ENCODE measurements around the gene SYN1.
"Not testable (repeated sequence)": the region's sequence is repeated elsewhere in the genome, so short reads cannot be mapped to it uniquely, and the experiment has no call there.

The SYN1 gene

GRCh38 chrX:47603125-47603524 lies 16.5 kb downstream of the SYN1 start:
- WGBS (ENCODE audit: extremely low coverage, insufficient coverage, low lambda C conversion rate), result no CpG with 5 or more reads among the region's 4 CpGs
- H2BK5ac ChIP-seq (ENCODE audit: low read length), result not testable (repeated sequence)

GRCh38 chrX:47597222-47597621 lies 22.4 kb downstream of the SYN1 start:
- H4K5ac ChIP-seq (ENCODE audit: low read length), result no peak overlapping the region
- no peak overlapping the region for H3K56ac ChIP-seq (ENCODE audit: low read length)
- H2BK5ac ChIP-seq (ENCODE audit: low read length), result no peak overlapping the region
- H3K27me3 ChIP-seq (ENCODE audit: insufficient read depth, low read length, poor library complexity), result no peaks in the 10 kb centered on the region
- H3K4me2 ChIP-seq (ENCODE audit: low read length), result no peak overlapping the region
- H2BK15ac ChIP-seq (replicated peaks; ENCODE audit: low read depth), result no peak overlapping the region
- H3K4me1 ChIP-seq (ENCODE audit: control insufficient read depth, low read depth, low read length), result no peaks in the 10 kb centered on the region
- no peak overlapping the region for H2BK120ac ChIP-seq (ENCODE audit: low read depth, low read length)
- no CpG with 5 or more reads among the region's 3 CpGs for WGBS (ENCODE audit: extremely low coverage, insufficient coverage, low lambda C conversion rate)
- H3K23ac ChIP-seq (ENCODE audit: low read length), result no peak overlapping the region
- H3K79me2 ChIP-seq (ENCODE audit: control insufficient read depth, insufficient read depth, low read length), result no peaks in the 10 kb centered on the region
- H3K27ac ChIP-seq (ENCODE audit: low read depth, low read length), result no peak overlapping the region
- DNase-seq, result no peak
- H3K9ac ChIP-seq (ENCODE audit: low read length), result no peak overlapping the region
- H3K4me3 ChIP-seq (ENCODE audit: low read length), result no peak overlapping the region
- H3K18ac ChIP-seq (ENCODE audit: low read length), result no peak overlapping the region
- H3K4ac ChIP-seq (ENCODE audit: low read depth, low read length), result no peak overlapping the region
- no peak overlapping the region for H4K8ac ChIP-seq (ENCODE audit: low read depth, low read length)
- H3K36me3 ChIP-seq (ENCODE audit: control insufficient read depth, insufficient read depth, low read length), result no peaks in the 10 kb centered on the region
- H3K79me1 ChIP-seq (ENCODE audit: low read length), result no peaks in the 10 kb centered on the region
- no peak overlapping the region for H2AK5ac ChIP-seq (ENCODE audit: low read length)

More at GRCh38 chrX:47603125-47603524, 16.5 kb downstream of the SYN1 start:
- H2AK5ac ChIP-seq (ENCODE audit: low read length); H3K23ac ChIP-seq (ENCODE audit: low read length); H3K27ac ChIP-seq (ENCODE audit: low read depth, low read length); H3K18ac ChIP-seq (ENCODE audit: low read length); H3K4ac ChIP-seq (ENCODE audit: low read depth, low read length); H3K79me1 ChIP-seq (ENCODE audit: low read length); H4K5ac ChIP-seq (ENCODE audit: low read length); H3K4me3 ChIP-seq (ENCODE audit: low read length); H2BK120ac ChIP-seq (ENCODE audit: low read depth, low read length); H3K36me3 ChIP-seq (ENCODE audit: control insufficient read depth, insufficient read depth, low read length); H3K27me3 ChIP-seq (ENCODE audit: insufficient read depth, low read length, poor library complexity); H3K4me2 ChIP-seq (ENCODE audit: low read length); H4K8ac ChIP-seq (ENCODE audit: low read depth, low read length); DNase-seq; H3K79me2 ChIP-seq (ENCODE audit: control insufficient read depth, insufficient read depth, low read length); H3K56ac ChIP-seq (ENCODE audit: low read length); H3K9ac ChIP-seq (ENCODE audit: low read length); H2BK15ac ChIP-seq (replicated peaks; ENCODE audit: low read depth); H3K4me1 ChIP-seq (ENCODE audit: control insufficient read depth, low read depth, low read length): not testable (repeated sequence)

GRCh38 chrX:47596256-47596655 lies 23.4 kb downstream of the SYN1 start:
- H3K36me3 ChIP-seq (ENCODE audit: control insufficient read depth, insufficient read depth, low read length), result no peaks in the 10 kb centered on the region
- H3K23ac ChIP-seq (ENCODE audit: low read length), result no peak overlapping the region
- no peak overlapping the region for H3K4me2 ChIP-seq (ENCODE audit: low read length)
- no CpG with 5 or more reads among the region's 2 CpGs for WGBS (ENCODE audit: extremely low coverage, insufficient coverage, low lambda C conversion rate)
- no peak for DNase-seq
- H3K9ac ChIP-seq (ENCODE audit: low read length), result no peak overlapping the region
- no peak overlapping the region for H4K5ac ChIP-seq (ENCODE audit: low read length)
- no peak overlapping the region for H3K27ac ChIP-seq (ENCODE audit: low read depth, low read length)
- no peaks in the 10 kb centered on the region for H3K4me1 ChIP-seq (ENCODE audit: control insufficient read depth, low read depth, low read length)
- H3K4me3 ChIP-seq (ENCODE audit: low read length), result no peak overlapping the region
- H3K4ac ChIP-seq (ENCODE audit: low read depth, low read length), result no peak overlapping the region
- H3K56ac ChIP-seq (ENCODE audit: low read length), result no peak overlapping the region
- H2AK5ac ChIP-seq (ENCODE audit: low read length), result no peak overlapping the region
- no peak overlapping the region for H2BK15ac ChIP-seq (replicated peaks; ENCODE audit: low read depth)
- H2BK5ac ChIP-seq (ENCODE audit: low read length), result no peak overlapping the region
- no peaks in the 10 kb centered on the region for H3K27me3 ChIP-seq (ENCODE audit: insufficient read depth, low read length, poor library complexity)
- H3K79me1 ChIP-seq (ENCODE audit: low read length), result no peaks in the 10 kb centered on the region
- no peak overlapping the region for H4K8ac ChIP-seq (ENCODE audit: low read depth, low read length)
- H3K79me2 ChIP-seq (ENCODE audit: control insufficient read depth, insufficient read depth, low read length), result no peaks in the 10 kb centered on the region
- no peak overlapping the region for H3K18ac ChIP-seq (ENCODE audit: low read length)
- H2BK120ac ChIP-seq (ENCODE audit: low read depth, low read length), result no peak overlapping the region

- Histone ChIP-seq H3K4ac (ENCODE audit: low read depth, low read length) (no peak overlapping the region), H2AK5ac (ENCODE audit: low read length) (no peak overlapping the region), H4K5ac (ENCODE audit: low read length) (no peak overlapping the region), H3K4me1 (ENCODE audit: control insufficient read depth, low read depth, low read length) (no peaks in the 10 kb centered on the region), H3K79me1 (ENCODE audit: low read length) (no peaks in the 10 kb centered on the region), H4K8ac (ENCODE audit: low read depth, low read length) (no peak overlapping the region), H3K79me2 (ENCODE audit: control insufficient read depth, insufficient read depth, low read length) (no peaks in the 10 kb centered on the region), H3K4me3 (ENCODE audit: low read length) (no peak overlapping the region), H3K27ac (ENCODE audit: low read depth, low read length) (no peak overlapping the region), H3K18ac (ENCODE audit: low read length) (no peak overlapping the region), H2BK15ac (replicated peaks; ENCODE audit: low read depth) (no peak overlapping the region), H3K23ac (ENCODE audit: low read length) (no peak overlapping the region), H3K36me3 (ENCODE audit: control insufficient read depth, insufficient read depth, low read length) (no peaks in the 10 kb centered on the region), H2BK120ac (ENCODE audit: low read depth, low read length) (no peak overlapping the region), H3K4me2 (ENCODE audit: low read length) (no peak overlapping the region), H3K56ac (ENCODE audit: low read length) (no peak overlapping the region), H3K9ac (ENCODE audit: low read length) (no peak overlapping the region), H3K27me3 (ENCODE audit: insufficient read depth, low read length, poor library complexity) (no peaks in the 10 kb centered on the region), H2BK5ac (ENCODE audit: low read length) (no peak overlapping the region)
- no CpG with 5 or more reads among the region's 1 CpG for WGBS (ENCODE audit: extremely low coverage, insufficient coverage, low lambda C conversion rate)
- no peak for DNase-seq
Observed at GRCh38 chrX:47595716-47596251, 23.9 kb downstream of the SYN1 start.

GRCh38 chrX:47593522-47593921 lies 26.1 kb downstream of the SYN1 start:
- H3K36me3 ChIP-seq (ENCODE audit: control insufficient read depth, insufficient read depth, low read length), result no peaks in the 10 kb centered on the region
- no peak overlapping the region for H3K9ac ChIP-seq (ENCODE audit: low read length)
- H3K4me2 ChIP-seq (ENCODE audit: low read length), result no peak overlapping the region
- no peak overlapping the region for H3K56ac ChIP-seq (ENCODE audit: low read length)
- H3K27me3 ChIP-seq (ENCODE audit: insufficient read depth, low read length, poor library complexity), result no peaks in the 10 kb centered on the region
- H3K79me1 ChIP-seq (ENCODE audit: low read length), result no peaks in the 10 kb centered on the region
- H3K18ac ChIP-seq (ENCODE audit: low read length), result no peak overlapping the region
- no peak overlapping the region for H4K8ac ChIP-seq (ENCODE audit: low read depth, low read length)
- no peak overlapping the region for H2BK5ac ChIP-seq (ENCODE audit: low read length)
- H2AK5ac ChIP-seq (ENCODE audit: low read length), result no peak overlapping the region
- no peak for DNase-seq
- no peak overlapping the region for H3K4me3 ChIP-seq (ENCODE audit: low read length)
- H2BK15ac ChIP-seq (replicated peaks; ENCODE audit: low read depth), result no peak overlapping the region
- H3K4ac ChIP-seq (ENCODE audit: low read depth, low read length), result no peak overlapping the region
- H3K27ac ChIP-seq (ENCODE audit: low read depth, low read length), result no peak overlapping the region
- WGBS (ENCODE audit: extremely low coverage, insufficient coverage, low lambda C conversion rate), result no CpG with 5 or more reads among the region's 4 CpGs
- H3K79me2 ChIP-seq (ENCODE audit: control insufficient read depth, insufficient read depth, low read length), result no peaks in the 10 kb centered on the region
- H2BK120ac ChIP-seq (ENCODE audit: low read depth, low read length), result no peak overlapping the region
- H3K4me1 ChIP-seq (ENCODE audit: control insufficient read depth, low read depth, low read length), result no peaks in the 10 kb centered on the region
- H3K23ac ChIP-seq (ENCODE audit: low read length), result no peak overlapping the region
- H4K5ac ChIP-seq (ENCODE audit: low read length), result no peak overlapping the region

- no peak for DNase-seq
- Histone ChIP-seq H3K4ac (ENCODE audit: low read depth, low read length) (no peak overlapping the region), H2BK15ac (replicated peaks; ENCODE audit: low read depth) (no peak overlapping the region), H3K27ac (ENCODE audit: low read depth, low read length) (no peak overlapping the region), H3K4me3 (ENCODE audit: low read length) (no peak overlapping the region), H3K4me2 (ENCODE audit: low read length) (no peak overlapping the region), H3K18ac (ENCODE audit: low read length) (no peak overlapping the region), H3K27me3 (ENCODE audit: insufficient read depth, low read length, poor library complexity) (no peaks in the 10 kb centered on the region), H3K79me2 (ENCODE audit: control insufficient read depth, insufficient read depth, low read length) (no peaks in the 10 kb centered on the region), H4K5ac (ENCODE audit: low read length) (no peak overlapping the region), H3K79me1 (ENCODE audit: low read length) (no peaks in the 10 kb centered on the region), H3K4me1 (ENCODE audit: control insufficient read depth, low read depth, low read length) (no peaks in the 10 kb centered on the region), H2BK5ac (ENCODE audit: low read length) (no peak overlapping the region), H3K56ac (ENCODE audit: low read length) (no peak overlapping the region), H3K9ac (ENCODE audit: low read length) (no peak overlapping the region), H3K23ac (ENCODE audit: low read length) (no peak overlapping the region), H2AK5ac (ENCODE audit: low read length) (no peak overlapping the region), H2BK120ac (ENCODE audit: low read depth, low read length) (no peak overlapping the region), H3K36me3 (ENCODE audit: control insufficient read depth, insufficient read depth, low read length) (no peaks in the 10 kb centered on the region), H4K8ac (ENCODE audit: low read depth, low read length) (no peak overlapping the region)
- no CpG with 5 or more reads among the region's 5 CpGs for WGBS (ENCODE audit: extremely low coverage, insufficient coverage, low lambda C conversion rate)
Observed at GRCh38 chrX:47590984-47591383, 28.7 kb downstream of the SYN1 start.

Data from mesendoderm (in vitro differentiated cells).